B cell (primary cell): ENCODE data around the gene MRPL54. TPM values are rescaled to one million over a fixed set of nuclear protein-coding genes. Genes with fewer than 3 reads are reported as not detected.

Source experiments
- ATAC-seq: fragments of 200-7000 bp; cut with Tn5 transposase; one replicate; pipeline ENCODE4 v1.10.0; 2021; ENCODE audit warnings: low read depth, mild to moderate bottlenecking, moderate number of reproducible peaks, moderate library complexity
- CTCF ChIA-PET: fragments of 350-600 bp; sonication (Branson Sonifier 250); formaldehyde crosslinking; loops from one replicate; lab custom pipeline; 2021; ENCODE audit warnings: antibody characterized with exemption, inconsistent platforms; lab: Charles Lee
- POLR2A ChIA-PET: fragments of 350-600 bp; sonication (Branson Sonifier 250); formaldehyde crosslinking; loops from one replicate; lab custom pipeline; 2021; ENCODE audit warnings: antibody characterized with exemption; lab: Charles Lee
- DNase-seq: peaks from one replicate; pipeline ENCODE4 v3.0.0; 2013
- H2AFZ ChIP-seq: 2 replicates; pipeline ENCODE4 v1.6.1; 2012; ENCODE audit warnings: mild to moderate bottlenecking, low read depth, low read length; ENCODE audit not compliant: insufficient read depth, poor library complexity, severe bottlenecking
- H3K27ac ChIP-seq, 2 donors: 1 replicate in 1 of 2; 2 replicates in 1 of 2; pipeline ENCODE4 v1.5.1; 2012 to 2013; ENCODE audit warnings: low read length in 2 of 2, mild to moderate bottlenecking in 2 of 2, moderate library complexity in 1 of 2
- H3K27me3 ChIP-seq, 4 experiments: fragments of 200-600 bp in 1 of 4; sonication (generic) in 1 of 4; replicated peaks in 1 of 4; 1 replicate in 2 of 4; 2 replicates in 2 of 4; pipeline versions ENCODE4 v1.6.1 to v1.7.0; 2013 to 2016; ENCODE audit warnings: low read length in 3 of 4, mild to moderate bottlenecking in 2 of 4, mixed read lengths in 1 of 4, moderate library complexity in 1 of 4; ENCODE audit not compliant: insufficient read depth in 4 of 4, control insufficient read depth in 3 of 4; ENCODE audit errors: control extremely low read depth in 1 of 4
- H3K36me3 ChIP-seq, 2 experiments: replicated peaks in 1 of 2; 1 replicate in 1 of 2; 2 replicates in 1 of 2; pipeline versions ENCODE4 v1.6.1 to v1.7.1; 2013; ENCODE audit warnings: low read length in 1 of 2; ENCODE audit not compliant: insufficient read depth in 2 of 2, control insufficient read depth in 1 of 2; ENCODE audit errors: control extremely low read depth in 1 of 2, extremely low read depth in 1 of 2
- H3K4me1 ChIP-seq, 2 donors: fragments of 200-600 bp in 1 of 2; sonication (generic) in 1 of 2; 1 replicate in 1 of 2; 2 replicates in 1 of 2; pipeline versions ENCODE4 v1.5.1 to v1.6.1; 2013 to 2017; ENCODE audit warnings: low read length in 2 of 2; ENCODE audit not compliant: control insufficient read depth in 2 of 2, insufficient read depth in 2 of 2
- H3K4me2 ChIP-seq: replicated peaks from 2 replicates; pipeline ENCODE3; 2012; ENCODE audit warnings: mild to moderate bottlenecking, low read depth, low read length; ENCODE audit not compliant: poor library complexity, severe bottlenecking
- H3K4me3 ChIP-seq, 5 experiments: fragments of 200-600 bp in 1 of 5; sonication (generic) in 1 of 5; 1 replicate in 3 of 5; 2 replicates in 2 of 5; pipeline versions ENCODE4 v1.5.1 to v1.7.0; 2011 to 2016; ENCODE audit warnings: low read length in 4 of 5, mild to moderate bottlenecking in 4 of 5, low read depth in 2 of 5, control low read depth in 1 of 5, moderate library complexity in 1 of 5; ENCODE audit not compliant: insufficient read depth in 1 of 5; ENCODE audit errors: control extremely low read depth in 1 of 5, extremely low read depth in 1 of 5
- H3K79me2 ChIP-seq: fragments of 200-600 bp; sonication (generic); one replicate; pipeline ENCODE4 v1.6.0; 2016; ENCODE audit warnings: low read length; ENCODE audit not compliant: control insufficient read depth, insufficient read depth
- H3K9ac ChIP-seq: fragments of 200-600 bp; sonication (generic); 2 replicates; pipeline ENCODE4 v1.6.1; 2017; ENCODE audit warnings: mild to moderate bottlenecking, low read length, moderate library complexity
- H3K9me3 ChIP-seq, 3 donors: one replicate each; pipeline versions ENCODE4 v1.6.1 to v1.7.1; 2013; ENCODE audit warnings: low read length in 2 of 3; ENCODE audit not compliant: control insufficient read depth in 2 of 3, insufficient read depth in 1 of 3; ENCODE audit errors: control extremely low read depth in 1 of 3
- H4K20me1 ChIP-seq: 2 replicates; pipeline ENCODE4 v1.6.0; 2012; ENCODE audit warnings: mild to moderate bottlenecking, low read length; ENCODE audit not compliant: insufficient read depth, control insufficient read depth, poor library complexity, severe bottlenecking
- H3K27ac Mint-ChIP-seq: one replicate; pipeline ENCODE4 v1.8.0; 2021; ENCODE audit warnings: mixed read lengths
- H3K27me3 Mint-ChIP-seq: one replicate; pipeline ENCODE4 v1.8.0; 2021; ENCODE audit warnings: mixed read lengths
- H3K4me1 Mint-ChIP-seq: one replicate; pipeline ENCODE4 v1.8.0; 2021; ENCODE audit warnings: mixed read lengths
- H3K4me3 Mint-ChIP-seq: one replicate; pipeline ENCODE4 v1.8.0; 2021; ENCODE audit warnings: mixed read lengths
- H3K9me3 Mint-ChIP-seq: one replicate; pipeline ENCODE4 v1.8.0; 2022; ENCODE audit warnings: mixed read lengths; ENCODE audit not compliant: insufficient read depth
- CTCF ChIP-seq: fragments of 200-600 bp; IDR thresholded peaks from one replicate; pipeline ENCODE4 v1.8.0; 2022; ENCODE audit warnings: antibody characterized with exemption, mild to moderate bottlenecking
- EZH2 ChIP-seq: IDR thresholded peaks from 2 replicates; pipeline ENCODE4 v1.6.1; 2012; ENCODE audit warnings: borderline replicate concordance, low read depth, mild to moderate bottlenecking, moderate library complexity, low read length; ENCODE audit not compliant: insufficient read depth, poor library complexity, severe bottlenecking
- WGBS: methylation state at CpG from one replicate; pipeline ENCODE4 v1.1.5; 2013; ENCODE audit warnings: missing lambda C conversion rate; ENCODE audit not compliant: insufficient coverage; 5-methylcytosine and 5-hydroxymethylcytosine counted together
- intact Hi-C: fragments of 100-400 bp; cut with micrococcal nuclease; formaldehyde crosslinking; loops from one replicate; pipeline ENCODE4 v1.10.0; 2022
- polyA plus RNA-seq: library from polyadenylated mRNA; depleted of rRNA; stranded (reverse); fragments of >200 nt; gene quantifications from 2 replicates; pipeline ENCODE4 v1.2.3, GENCODE V29; 2012
- total RNA-seq, 2 donors: library from RNA; stranded (reverse); fragments of 120-200 nt in 1 of 2; gene quantifications; 1 replicate in 1 of 2; 2 replicates in 1 of 2; pipeline versions ENCODE4 v1.2.3 to v1.2.4, GENCODE V29; 2013 to 2022

The MRPL54 gene
- total and polyA plus RNA-seq, 2 donors (not counting 1 experiment from before 2014, with no cell fraction given) = 54.3 to 75.1 TPM

- POLR2A ChIA-PET = interaction anchor here (1.2 kb wide), 1 partner anchor 164 kb away, joined by 5 read pairs; no protein-coding TSS in a partner anchor
Measured at GRCh38 chr19:3720349-3720917, 42.0 kb upstream of the MRPL54 start.

More at GRCh38 chr19:3720349-3720917, 42.0 kb upstream of the MRPL54 start:
- WGBS = 29% methylated on average over 7 of the region's 9 CpGs
- Mint-ChIP-seq H3K27me3 (peaks cover 21% of the 10 kb centered on the region), H3K4me1 (peaks cover 11% of the 10 kb centered on the region), H3K4me3 (no peak overlapping the region), H3K27ac (no peak overlapping the region), H3K9me3 (no peaks in the 10 kb centered on the region)
- Histone ChIP-seq H2AFZ (no peak overlapping the region), H3K27ac (no peak overlapping the region), H3K4me1 (peaks cover 16 to 20% of the 10 kb centered on the region in 2 donors), H3K27me3 (peaks cover 0 to 42% (median 21%) of the 10 kb centered on the region in 4 experiments), H3K4me2 (peak overlapping the region; percentile 81), H3K9me3 (peaks cover 0 to 12% (median 0%) of the 10 kb centered on the region in 3 donors), H3K79me2 (no peaks in the 10 kb centered on the region), H3K36me3 (no peaks in the 10 kb centered on the region), H3K9ac (no peak overlapping the region), H3K4me3 (no peak overlapping the region), H4K20me1 (no peaks in the 10 kb centered on the region)
- ATAC-seq (no peak), DNase-seq (no peak)
- intact Hi-C loops = no loop called here
- CTCF ChIA-PET = interaction anchor here (0.7 to 1.2 kb wide), 5 partner anchors 18 to 101 kb away, joined by 3 to 4 read pairs (median 3); no protein-coding TSS in a partner anchor
- TF ChIP-seq CTCF (no peak), EZH2 (no peak)
